GM12801 (cell line): ENCODE data around the gene OTP.

ENCODE experiments used
- TF ChIP-seq, protein P1 (sequence below): IDR thresholded peaks from one replicate; pipeline ENCODE4 v1.5.1; 2011; ENCODE audit warnings: control low read depth; ENCODE audit not compliant: insufficient read length; ENCODE audit errors: extremely low read depth

Gene OTP

DNA sequence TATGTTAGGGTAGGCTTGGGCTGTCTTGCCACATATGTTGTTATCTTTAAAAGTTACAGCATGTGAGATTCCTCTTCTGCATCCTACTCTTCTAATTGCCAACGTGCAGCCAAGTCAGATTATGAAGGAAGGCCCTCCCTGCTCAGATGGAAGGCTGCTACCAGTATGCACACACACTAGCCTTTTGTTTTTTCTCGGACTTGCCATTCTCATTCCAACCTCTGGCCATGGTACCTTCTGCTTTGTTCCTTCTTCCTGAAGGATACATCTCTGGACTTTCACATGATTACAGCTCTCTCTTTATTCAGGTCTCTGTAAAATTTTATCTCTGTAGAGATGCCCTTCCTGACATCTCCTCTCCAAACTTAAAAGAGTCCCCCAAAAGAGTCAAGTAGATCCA, 12.8 kb upstream of the OTP start:
- TF ChIP-seq, protein P1, sequence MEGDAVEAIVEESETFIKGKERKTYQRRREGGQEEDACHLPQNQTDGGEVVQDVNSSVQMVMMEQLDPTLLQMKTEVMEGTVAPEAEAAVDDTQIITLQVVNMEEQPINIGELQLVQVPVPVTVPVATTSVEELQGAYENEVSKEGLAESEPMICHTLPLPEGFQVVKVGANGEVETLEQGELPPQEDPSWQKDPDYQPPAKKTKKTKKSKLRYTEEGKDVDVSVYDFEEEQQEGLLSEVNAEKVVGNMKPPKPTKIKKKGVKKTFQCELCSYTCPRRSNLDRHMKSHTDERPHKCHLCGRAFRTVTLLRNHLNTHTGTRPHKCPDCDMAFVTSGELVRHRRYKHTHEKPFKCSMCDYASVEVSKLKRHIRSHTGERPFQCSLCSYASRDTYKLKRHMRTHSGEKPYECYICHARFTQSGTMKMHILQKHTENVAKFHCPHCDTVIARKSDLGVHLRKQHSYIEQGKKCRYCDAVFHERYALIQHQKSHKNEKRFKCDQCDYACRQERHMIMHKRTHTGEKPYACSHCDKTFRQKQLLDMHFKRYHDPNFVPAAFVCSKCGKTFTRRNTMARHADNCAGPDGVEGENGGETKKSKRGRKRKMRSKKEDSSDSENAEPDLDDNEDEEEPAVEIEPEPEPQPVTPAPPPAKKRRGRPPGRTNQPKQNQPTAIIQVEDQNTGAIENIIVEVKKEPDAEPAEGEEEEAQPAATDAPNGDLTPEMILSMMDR = no peak

DNA sequence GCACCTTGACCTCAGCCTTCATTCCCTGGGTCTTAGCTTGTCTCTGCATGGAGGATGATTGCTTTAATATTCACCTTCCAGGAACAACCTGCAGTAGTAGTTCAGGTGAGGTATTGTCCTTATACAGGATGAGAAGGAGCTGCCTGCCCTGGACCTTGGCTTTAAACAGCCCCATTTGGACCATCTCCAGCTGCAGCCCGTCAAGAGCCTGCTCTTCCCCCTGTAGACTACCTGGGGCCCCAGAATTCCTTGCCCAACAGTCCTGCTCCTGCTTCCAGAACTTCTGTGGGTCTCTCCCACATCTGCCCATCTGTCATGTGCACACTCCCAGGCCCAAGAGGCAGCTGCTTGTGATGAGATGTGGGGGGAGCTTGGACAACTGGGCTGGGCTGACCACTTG, 12.2 kb upstream of the OTP start:
- TF ChIP-seq, protein P1 = no peak

DNA sequence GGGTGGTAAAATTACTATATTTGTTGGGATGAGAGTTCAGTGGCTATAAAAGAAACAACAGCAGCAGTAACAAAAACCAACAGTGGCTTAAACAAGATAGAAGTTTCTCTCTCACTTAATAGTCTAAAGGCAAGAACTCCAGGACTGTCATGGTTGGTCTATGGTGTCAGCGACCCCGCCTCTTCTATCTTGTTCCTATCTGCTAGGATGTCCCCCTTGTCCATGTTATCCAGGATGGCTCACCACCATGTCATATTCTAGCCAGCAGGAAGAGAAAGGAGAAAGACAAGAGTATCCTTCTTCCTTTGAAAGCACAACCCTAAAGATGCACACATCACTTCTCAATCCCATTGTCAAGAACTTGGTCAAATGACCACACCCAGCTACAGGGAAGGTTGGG, 11.3 kb upstream of the OTP start:
- TF ChIP-seq, protein P1 = no peak

DNA sequence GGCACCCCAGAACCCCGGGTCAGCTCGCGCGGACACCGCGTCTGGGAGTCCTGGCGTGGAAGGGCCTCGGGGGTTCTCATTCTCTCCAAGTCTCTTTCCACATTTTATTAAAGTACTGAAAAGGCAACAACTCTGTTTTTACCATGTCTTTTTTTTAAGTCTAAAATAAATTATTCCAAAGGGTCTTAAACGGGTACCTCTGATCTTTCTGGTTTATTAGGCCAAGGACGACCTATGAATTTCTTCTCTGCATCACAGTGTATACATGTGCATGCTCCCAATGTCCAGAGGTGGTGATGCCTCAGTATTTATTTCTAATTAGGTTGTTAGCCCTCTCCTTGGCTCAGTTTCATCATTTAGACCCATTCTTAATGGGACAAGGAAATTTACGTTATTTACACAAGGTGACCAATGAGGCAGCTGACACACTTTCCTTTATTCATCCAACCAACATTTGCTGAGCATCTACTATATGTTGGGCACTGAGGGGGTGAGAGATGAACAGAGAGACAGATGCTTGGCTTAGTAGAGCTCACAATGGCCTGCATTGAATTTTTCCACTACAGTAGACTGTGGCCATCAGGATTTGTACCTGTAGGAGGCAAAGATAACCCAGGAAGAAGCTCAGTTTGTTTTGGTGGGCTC, 7.6 kb upstream of the OTP start:
- TF ChIP-seq, protein P1 = no peak

DNA sequence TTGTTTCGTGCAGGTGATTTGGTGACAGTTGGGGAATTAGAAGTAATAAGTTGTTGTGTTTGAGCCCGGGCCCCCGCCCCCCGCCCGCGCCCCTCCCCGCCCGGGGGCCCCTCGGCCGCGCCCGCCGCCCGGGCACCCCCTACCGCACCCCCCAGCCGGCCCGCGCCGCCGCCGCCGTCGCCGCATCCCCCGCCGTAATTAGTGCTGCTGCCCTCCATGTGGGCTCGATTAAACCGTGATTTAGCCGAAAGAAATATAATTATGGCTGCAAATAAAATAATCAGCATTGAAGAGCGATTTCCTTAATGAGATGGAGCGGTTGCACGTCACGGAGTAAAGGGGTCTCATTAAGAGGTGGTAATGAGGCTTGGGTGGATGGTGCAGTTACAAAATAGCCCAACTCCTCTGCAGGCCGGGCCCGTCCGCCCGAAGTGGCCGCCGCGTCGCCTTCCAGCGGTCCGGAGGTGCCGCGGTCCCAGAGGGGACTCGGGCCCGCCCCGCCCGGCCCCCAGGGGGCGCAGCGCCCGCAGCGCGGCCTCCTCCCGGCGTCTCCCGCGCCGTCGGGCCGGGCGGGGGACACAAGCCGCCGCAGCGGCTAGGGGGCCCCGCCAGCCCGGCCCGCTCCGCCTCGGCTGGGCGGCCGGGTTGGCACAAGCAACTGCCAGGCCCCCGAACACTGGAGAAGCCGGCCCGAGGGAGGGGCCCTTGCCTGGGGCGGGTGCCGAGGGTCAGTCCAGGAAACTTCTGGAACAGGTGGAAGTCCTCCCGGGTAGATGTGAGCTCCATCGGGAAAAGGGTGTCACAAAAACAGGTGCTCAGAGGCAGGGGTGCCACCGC, 6.9 kb upstream of the OTP start:
- TF ChIP-seq, protein P1 = no peak

DNA sequence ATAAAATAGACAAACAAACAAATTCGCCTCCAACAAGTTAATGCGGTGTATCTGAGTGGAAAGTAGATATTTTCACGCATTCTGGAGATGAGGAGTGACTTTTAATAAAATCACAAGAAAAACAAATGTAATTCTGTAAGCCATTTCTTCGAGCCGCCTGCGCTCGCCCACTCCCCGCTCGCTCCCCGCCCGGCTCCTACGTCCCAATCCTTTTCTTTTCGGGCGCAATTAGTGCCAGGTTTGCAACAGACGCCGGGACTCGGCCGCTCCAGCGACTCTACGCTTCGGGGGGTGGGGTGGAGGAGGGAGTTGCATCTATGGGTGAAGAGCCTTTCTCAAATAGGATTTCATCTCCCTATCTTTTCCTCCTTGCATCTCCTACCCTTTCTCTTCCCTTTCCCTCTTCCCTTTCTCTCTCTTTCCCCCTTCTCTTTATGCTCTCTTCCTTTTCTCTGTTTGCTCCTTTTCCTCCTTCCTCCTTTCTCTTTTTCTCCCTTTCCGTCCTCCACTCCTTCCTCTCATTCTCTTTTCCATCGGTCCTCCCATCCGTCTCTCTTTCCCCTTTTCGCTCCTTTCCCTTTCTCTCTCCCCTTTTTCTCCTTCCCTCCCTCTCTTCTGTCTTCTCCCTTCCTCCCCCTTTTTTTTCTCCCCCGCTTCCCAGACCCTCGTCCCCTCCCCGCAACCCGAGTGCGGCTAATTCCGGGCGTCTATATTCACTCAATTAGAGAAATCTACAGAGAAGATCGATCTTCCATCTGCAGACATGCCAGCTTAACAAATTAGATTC, 6.1 kb upstream of the OTP start:
- TF ChIP-seq, protein P1 = no peak
